Measurements from ENCODE around the gene TRIM32.

DNA sequence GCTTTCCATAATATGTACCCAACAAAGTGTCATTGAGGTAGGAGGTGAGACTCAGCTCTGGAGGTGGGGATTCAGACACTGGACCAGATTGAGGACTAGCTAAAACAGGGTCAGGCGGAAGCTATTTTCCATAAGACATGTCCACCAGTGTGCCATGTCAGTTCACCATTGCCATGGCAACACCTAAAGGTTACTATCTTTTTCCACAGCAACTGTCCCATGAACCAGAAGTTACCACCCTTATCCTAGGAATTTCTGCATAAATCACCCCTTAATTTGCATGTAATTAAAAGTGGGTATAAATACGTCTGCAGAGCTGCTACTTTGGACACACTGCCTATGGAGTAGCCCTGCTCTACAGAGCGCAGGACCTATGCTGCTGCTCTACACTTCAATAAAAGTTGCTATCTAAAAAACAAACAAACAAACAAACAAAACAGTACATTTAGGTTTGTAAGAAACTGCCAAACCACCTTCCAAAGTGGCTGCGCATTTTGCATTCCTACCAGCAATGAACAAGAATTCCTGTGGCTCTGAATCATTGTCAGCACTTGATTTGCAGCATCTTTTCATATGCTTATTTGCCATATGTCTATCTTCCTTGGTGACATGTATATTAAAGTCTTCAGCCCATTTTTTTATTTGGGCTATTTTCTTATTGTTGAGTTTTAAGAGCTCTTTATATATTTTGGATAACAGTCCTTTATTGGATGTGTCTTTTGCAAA lies 18.0 kb upstream of the TRIM32 start:
- TF ChIP-seq, protein P1, sequence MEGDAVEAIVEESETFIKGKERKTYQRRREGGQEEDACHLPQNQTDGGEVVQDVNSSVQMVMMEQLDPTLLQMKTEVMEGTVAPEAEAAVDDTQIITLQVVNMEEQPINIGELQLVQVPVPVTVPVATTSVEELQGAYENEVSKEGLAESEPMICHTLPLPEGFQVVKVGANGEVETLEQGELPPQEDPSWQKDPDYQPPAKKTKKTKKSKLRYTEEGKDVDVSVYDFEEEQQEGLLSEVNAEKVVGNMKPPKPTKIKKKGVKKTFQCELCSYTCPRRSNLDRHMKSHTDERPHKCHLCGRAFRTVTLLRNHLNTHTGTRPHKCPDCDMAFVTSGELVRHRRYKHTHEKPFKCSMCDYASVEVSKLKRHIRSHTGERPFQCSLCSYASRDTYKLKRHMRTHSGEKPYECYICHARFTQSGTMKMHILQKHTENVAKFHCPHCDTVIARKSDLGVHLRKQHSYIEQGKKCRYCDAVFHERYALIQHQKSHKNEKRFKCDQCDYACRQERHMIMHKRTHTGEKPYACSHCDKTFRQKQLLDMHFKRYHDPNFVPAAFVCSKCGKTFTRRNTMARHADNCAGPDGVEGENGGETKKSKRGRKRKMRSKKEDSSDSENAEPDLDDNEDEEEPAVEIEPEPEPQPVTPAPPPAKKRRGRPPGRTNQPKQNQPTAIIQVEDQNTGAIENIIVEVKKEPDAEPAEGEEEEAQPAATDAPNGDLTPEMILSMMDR (IDR thresholded peaks at IDR 0.05) = no peak
- no peak for TF ChIP-seq POLR2A (IDR thresholded peaks at IDR 0.05)
